IPS DF 6.9 (cell line): Measurements from ENCODE around the gene RAB20.
"Not testable (repeated sequence)": the region's sequence is repeated elsewhere in the genome, so short reads cannot be mapped to it uniquely, and the experiment has no call there.

Experiments used
- DNase-seq: peaks from one replicate; pipeline ENCODE4 v3.0.0-alpha.2; 2013; ENCODE audit warnings: low read depth, low spot score
- H3K27ac ChIP-seq: one replicate; pipeline ENCODE4 v1.5.1; 2013; ENCODE audit warnings: low read length, control low read depth
- H3K27me3 ChIP-seq: 2 replicates; pipeline ENCODE4 v1.6.1; 2013; ENCODE audit warnings: mild to moderate bottlenecking, low read length; ENCODE audit not compliant: control insufficient read depth, insufficient read depth
- H3K36me3 ChIP-seq: 2 replicates; pipeline ENCODE4 v1.6.1; 2013; ENCODE audit warnings: low read length; ENCODE audit not compliant: control insufficient read depth, insufficient read depth
- H3K4me1 ChIP-seq: 2 replicates; pipeline ENCODE4 v1.6.1; 2013; ENCODE audit warnings: low read length; ENCODE audit not compliant: control insufficient read depth, insufficient read depth
- H3K4me3 ChIP-seq: 2 replicates; pipeline ENCODE4 v1.5.1; 2013; ENCODE audit warnings: mild to moderate bottlenecking, low read length
- H3K9me3 ChIP-seq: 2 replicates; pipeline ENCODE4 v1.6.1; 2013; ENCODE audit warnings: low read length, inconsistent platforms; ENCODE audit not compliant: control insufficient read depth, insufficient read depth
- WGBS: extraction: QIAGEN DNeasy Blood & Tissue Kit; methylation state at CpG from one replicate; pipeline ENCODE4 v1.1.7; 2013; ENCODE audit warnings: mixed read lengths, missing lambda C conversion rate; ENCODE audit not compliant: insufficient read length, insufficient coverage; 5-methylcytosine and 5-hydroxymethylcytosine counted together

Gene RAB20

GRCh38 chr13:110501188-110501587 lies 60.3 kb downstream of the RAB20 start:
- Histone ChIP-seq H3K27ac (no peak overlapping the region), H3K4me1 (no peaks in the 10 kb centered on the region), H3K9me3 (no peaks in the 10 kb centered on the region), H3K4me3 (no peak overlapping the region), H3K27me3 (no peaks in the 10 kb centered on the region), H3K36me3 (peaks cover 36% of the 10 kb centered on the region)
- no peak for DNase-seq
- no CpG with 5 or more reads among the region's 9 CpGs for WGBS

GRCh38 chr13:110500341-110500740 lies 61.2 kb downstream of the RAB20 start:
- no peak overlapping the region for H3K27ac ChIP-seq
- DNase-seq: no peak
- no peaks in the 10 kb centered on the region for H3K9me3 ChIP-seq
- no peaks in the 10 kb centered on the region for H3K4me1 ChIP-seq
- H3K36me3 ChIP-seq: peaks cover 39% of the 10 kb centered on the region
- no peak overlapping the region for H3K4me3 ChIP-seq
- H3K27me3 ChIP-seq: no peaks in the 10 kb centered on the region
- no CpG with 5 or more reads among the region's 3 CpGs for WGBS

- Histone ChIP-seq H3K4me3 (no peak overlapping the region), H3K36me3 (peaks cover 42% of the 10 kb centered on the region), H3K27ac (no peak overlapping the region), H3K27me3 (no peaks in the 10 kb centered on the region), H3K4me1 (no peaks in the 10 kb centered on the region), H3K9me3 (no peaks in the 10 kb centered on the region)
- WGBS: no CpG with 5 or more reads among the region's 10 CpGs
- DNase-seq: no peak
These were observed 61.8 kb downstream of the RAB20 start for GRCh38 chr13:110499621-110500281.

- no peaks in the 10 kb centered on the region for H3K4me1 ChIP-seq
- WGBS: no CpG with 5 or more reads among the region's 10 CpGs
- no peak overlapping the region for H3K27ac ChIP-seq
- H3K9me3 ChIP-seq: no peaks in the 10 kb centered on the region
- H3K27me3 ChIP-seq: no peaks in the 10 kb centered on the region
- DNase-seq: no peak
- no peak overlapping the region for H3K4me3 ChIP-seq
- peaks cover 39% of the 10 kb centered on the region for H3K36me3 ChIP-seq
These were observed 62.8 kb downstream of the RAB20 start for GRCh38 chr13:110498765-110499164.

- Histone ChIP-seq H3K4me1 (no peaks in the 10 kb centered on the region), H3K27ac (no peak overlapping the region), H3K36me3 (peaks cover 35% of the 10 kb centered on the region), H3K9me3 (no peaks in the 10 kb centered on the region), H3K27me3 (no peaks in the 10 kb centered on the region), H3K4me3 (no peak overlapping the region)
- no CpG with 5 or more reads among the region's 5 CpGs for WGBS
- no peak for DNase-seq
These were observed 63.2 kb downstream of the RAB20 start for GRCh38 chr13:110498327-110498726.

- peaks cover 34% of the 10 kb centered on the region for H3K36me3 ChIP-seq
- not testable (repeated sequence) for DNase-seq, H3K27me3 ChIP-seq, H3K4me3 ChIP-seq, H3K4me1 ChIP-seq, H3K27ac ChIP-seq, H3K9me3 ChIP-seq
- no CpG with 5 or more reads among the region's 3 CpGs for WGBS
These were observed 63.6 kb downstream of the RAB20 start for GRCh38 chr13:110497896-110498295.

GRCh38 chr13:110497003-110497402 lies 64.5 kb downstream of the RAB20 start:
- Histone ChIP-seq H3K36me3 (peaks cover 34% of the 10 kb centered on the region), H3K27ac (no peak overlapping the region), H3K27me3 (no peaks in the 10 kb centered on the region), H3K4me3 (no peak overlapping the region), H3K4me1 (no peaks in the 10 kb centered on the region), H3K9me3 (no peaks in the 10 kb centered on the region)
- WGBS: no CpG with 5 or more reads among the region's 2 CpGs
- DNase-seq: no peak

GRCh38 chr13:110496281-110496680 lies 65.2 kb downstream of the RAB20 start:
- Histone ChIP-seq H3K27me3 (no peaks in the 10 kb centered on the region), H3K27ac (no peak overlapping the region), H3K4me3 (no peak overlapping the region), H3K36me3 (peaks cover 33% of the 10 kb centered on the region), H3K9me3 (no peaks in the 10 kb centered on the region), H3K4me1 (no peaks in the 10 kb centered on the region)
- no peak for DNase-seq
- WGBS: no CpG with 5 or more reads among the region's 3 CpGs

- Histone ChIP-seq H3K27ac (no peak overlapping the region), H3K36me3 (peaks cover 31% of the 10 kb centered on the region), H3K9me3 (no peaks in the 10 kb centered on the region), H3K4me1 (no peaks in the 10 kb centered on the region), H3K4me3 (no peak overlapping the region), H3K27me3 (no peaks in the 10 kb centered on the region)
- DNase-seq: no peak
- no CpG with 5 or more reads among the region's 3 CpGs for WGBS
These were observed 65.6 kb downstream of the RAB20 start for GRCh38 chr13:110495881-110496280.

- Histone ChIP-seq H3K4me3 (no peak overlapping the region), H3K4me1 (no peaks in the 10 kb centered on the region), H3K27ac (no peak overlapping the region), H3K9me3 (no peaks in the 10 kb centered on the region), H3K27me3 (no peaks in the 10 kb centered on the region), H3K36me3 (peaks cover 31% of the 10 kb centered on the region)
- no CpG with 5 or more reads among the region's 3 CpGs for WGBS
- no peak for DNase-seq
These were observed 66.1 kb downstream of the RAB20 start for GRCh38 chr13:110495376-110495775.

GRCh38 chr13:110493613-110494012 lies 67.9 kb downstream of the RAB20 start:
- DNase-seq: no peak
- Histone ChIP-seq H3K4me3 (no peak overlapping the region), H3K4me1 (no peaks in the 10 kb centered on the region), H3K36me3 (peaks cover 28% of the 10 kb centered on the region), H3K9me3 (no peaks in the 10 kb centered on the region), H3K27me3 (no peaks in the 10 kb centered on the region), H3K27ac (no peak overlapping the region)
- no CpG with 5 or more reads among the region's 9 CpGs for WGBS
